Measurements from ENCODE around the gene PCDHA12.
"Not testable (repeated sequence)": the region's sequence is repeated elsewhere in the genome, so short reads cannot be mapped to it uniquely, and the experiment has no call there.

PCDHA12 gene

GRCh38 chr5:140862441-140863295 lies 12.4 kb upstream of the PCDHA12 start:
- DNase-seq: no peak

GRCh38 chr5:140868721-140869554 lies 6.2 kb upstream of the PCDHA12 start, which contains the start of gene PCDHA11:
PCDHA11 (plus strand) TSS chr5:140868957; CDS start chr5:140869104, 147 bp downstream.
- no peak for DNase-seq

DNA sequence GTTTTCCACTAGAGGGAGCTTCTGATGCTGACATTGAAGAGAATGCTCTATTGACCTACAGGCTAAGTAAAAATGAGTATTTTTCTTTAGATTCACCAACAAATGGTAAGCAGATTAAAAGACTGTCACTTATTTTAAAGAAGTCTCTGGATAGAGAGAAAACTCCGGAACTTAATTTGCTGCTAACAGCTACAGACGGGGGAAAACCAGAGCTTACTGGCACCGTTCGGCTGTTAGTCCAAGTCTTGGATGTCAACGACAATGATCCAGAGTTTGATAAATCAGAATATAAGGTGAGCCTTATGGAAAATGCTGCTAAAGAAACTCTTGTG lies 5.6 kb upstream of the PCDHA12 start:
- no peak for DNase-seq

DNA sequence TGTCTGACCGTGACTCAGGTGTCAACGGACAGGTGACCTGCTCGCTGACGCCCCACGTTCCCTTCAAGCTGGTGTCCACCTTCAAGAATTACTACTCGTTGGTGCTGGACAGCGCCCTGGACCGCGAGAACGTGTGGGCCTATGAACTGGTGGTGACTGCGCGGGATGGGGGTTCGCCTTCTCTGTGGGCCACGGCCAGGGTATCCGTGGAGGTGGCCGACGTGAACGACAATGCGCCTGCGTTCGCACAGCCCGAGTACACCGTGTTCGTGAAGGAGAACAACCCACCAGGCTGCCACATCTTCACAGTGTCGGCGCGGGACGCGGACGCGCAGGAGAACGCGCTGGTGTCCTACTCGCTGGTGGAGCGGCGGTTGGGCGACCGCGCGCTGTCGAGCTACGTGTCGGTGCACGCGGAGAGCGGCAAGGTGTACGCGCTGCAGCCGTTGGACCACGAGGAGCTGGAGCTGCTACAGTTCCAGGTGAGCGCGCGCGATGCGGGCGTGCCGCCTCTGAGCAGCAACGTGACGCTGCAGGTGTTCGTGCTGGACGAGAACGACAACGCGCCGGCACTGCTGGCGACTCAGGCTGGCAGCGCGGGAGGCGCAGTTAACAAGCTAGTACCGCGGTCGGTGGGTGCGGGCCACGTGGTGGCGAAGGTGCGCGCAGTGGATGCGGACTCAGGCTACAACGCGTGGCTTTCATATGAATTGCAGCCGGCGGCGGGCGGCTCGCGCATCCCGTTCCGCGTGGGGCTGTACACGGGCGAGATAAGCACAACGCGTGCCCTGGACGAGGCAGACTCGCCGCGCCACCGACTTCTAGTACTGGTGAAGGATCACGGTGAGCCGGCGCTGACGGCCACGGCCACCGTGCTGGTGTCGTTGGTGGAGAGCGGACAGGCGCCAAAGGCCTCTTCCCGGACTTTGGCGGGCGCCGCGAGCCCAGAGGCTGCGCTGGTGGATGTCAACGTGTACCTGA lies 4.6 kb upstream of the PCDHA12 start:
- no peak for DNase-seq

GRCh38 chr5:140876541-140877261 lies 1.6 kb downstream of the PCDHA12 start:
- not testable (repeated sequence) for DNase-seq

DNA sequence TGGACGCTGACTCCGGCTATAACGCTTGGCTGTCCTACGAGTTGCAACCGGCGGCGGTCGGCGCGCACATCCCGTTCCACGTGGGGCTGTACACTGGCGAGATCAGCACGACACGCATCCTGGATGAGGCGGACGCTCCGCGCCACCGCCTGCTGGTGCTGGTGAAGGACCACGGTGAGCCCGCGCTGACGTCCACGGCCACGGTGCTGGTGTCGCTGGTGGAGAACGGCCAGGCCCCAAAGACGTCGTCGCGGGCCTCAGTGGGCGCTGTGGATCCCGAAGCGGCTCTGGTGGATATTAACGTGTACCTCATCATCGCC lies 2.1 kb downstream of the PCDHA12 start:
- DNase-seq: no peak

DNA sequence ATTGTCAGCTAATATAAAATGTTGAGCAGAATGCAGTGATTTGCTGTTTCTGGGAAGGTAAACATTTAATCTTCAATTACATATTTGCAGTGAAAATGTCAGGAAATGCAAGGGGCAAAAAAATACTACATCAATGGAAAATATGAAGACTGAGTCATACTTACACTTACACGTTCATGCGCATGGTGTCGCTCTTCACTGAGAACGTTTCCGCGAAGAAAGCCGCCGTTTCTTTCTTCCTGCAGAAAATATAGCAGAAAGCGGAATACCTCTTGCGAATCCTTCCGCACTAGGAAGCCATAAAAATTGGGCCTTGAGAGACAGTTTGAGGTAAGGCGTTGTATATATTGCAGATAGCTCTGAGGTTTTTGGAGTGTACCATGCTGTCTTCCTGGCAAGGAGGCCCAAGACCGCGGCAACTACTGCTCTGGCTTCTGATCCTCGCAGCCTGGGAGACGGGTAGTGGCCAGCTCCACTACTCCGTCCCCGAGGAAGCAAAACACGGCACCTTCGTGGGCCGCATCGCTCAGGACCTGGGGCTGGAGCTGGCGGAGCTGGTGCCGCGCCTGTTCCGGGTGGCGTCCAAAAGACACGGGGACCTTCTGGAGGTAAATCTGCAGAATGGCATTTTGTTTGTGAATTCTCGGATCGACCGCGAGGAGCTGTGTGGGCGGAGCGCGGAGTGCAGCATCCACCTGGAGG lies 6.9 kb downstream of the PCDHA12 start, which contains the start of gene PCDHA13:
TSS of gene PCDHA13 (plus strand) at position 236 of the 702 bp plus-strand sequence. CDS start at position 381, 145 bp downstream.
- no peak for DNase-seq

DNA sequence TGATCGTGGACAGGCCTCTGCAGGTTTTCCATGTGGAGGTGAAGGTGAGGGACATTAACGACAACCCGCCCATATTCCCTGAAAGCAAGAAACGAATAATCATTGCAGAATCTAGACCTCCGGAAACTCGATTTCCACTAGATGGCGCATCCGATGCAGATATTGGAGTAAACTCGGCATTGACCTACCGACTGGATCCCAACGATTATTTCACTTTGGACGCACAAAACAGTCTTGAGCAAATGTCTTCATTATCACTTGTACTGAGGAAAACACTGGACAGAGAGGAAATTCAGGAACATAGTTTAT lies 7.4 kb downstream of the PCDHA12 start:
- DNase-seq: no peak

GRCh38 chr5:140883373-140883772 lies 8.3 kb downstream of the PCDHA12 start:
- no peak for DNase-seq

GRCh38 chr5:140883927-140884697 lies 9.0 kb downstream of the PCDHA12 start:
- DNase-seq: no peak

- no peak for DNase-seq
Measured at GRCh38 chr5:140916325-140916724, 41.2 kb downstream of the PCDHA12 start.

DNA sequence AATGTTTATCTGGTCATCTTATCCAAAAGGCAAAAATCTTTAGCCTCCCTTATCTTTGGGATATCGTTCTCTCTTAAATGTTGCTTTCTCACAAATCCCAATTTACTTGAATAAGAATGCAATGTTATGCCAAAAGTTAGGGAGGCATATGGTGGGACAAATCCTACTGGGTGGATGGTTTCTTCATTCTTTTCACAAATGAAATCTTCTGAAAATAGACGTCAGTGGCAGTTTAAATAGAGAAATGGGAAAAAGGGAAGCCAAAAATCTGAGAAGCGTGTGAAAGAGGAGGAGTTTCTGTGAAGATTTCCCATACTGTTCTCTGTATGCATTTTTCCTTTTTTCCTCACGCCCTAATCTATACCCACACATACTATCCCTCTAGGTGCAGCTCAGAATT lies 48.5 kb downstream of the PCDHA12 start:
- DNase-seq: no peak

DNA sequence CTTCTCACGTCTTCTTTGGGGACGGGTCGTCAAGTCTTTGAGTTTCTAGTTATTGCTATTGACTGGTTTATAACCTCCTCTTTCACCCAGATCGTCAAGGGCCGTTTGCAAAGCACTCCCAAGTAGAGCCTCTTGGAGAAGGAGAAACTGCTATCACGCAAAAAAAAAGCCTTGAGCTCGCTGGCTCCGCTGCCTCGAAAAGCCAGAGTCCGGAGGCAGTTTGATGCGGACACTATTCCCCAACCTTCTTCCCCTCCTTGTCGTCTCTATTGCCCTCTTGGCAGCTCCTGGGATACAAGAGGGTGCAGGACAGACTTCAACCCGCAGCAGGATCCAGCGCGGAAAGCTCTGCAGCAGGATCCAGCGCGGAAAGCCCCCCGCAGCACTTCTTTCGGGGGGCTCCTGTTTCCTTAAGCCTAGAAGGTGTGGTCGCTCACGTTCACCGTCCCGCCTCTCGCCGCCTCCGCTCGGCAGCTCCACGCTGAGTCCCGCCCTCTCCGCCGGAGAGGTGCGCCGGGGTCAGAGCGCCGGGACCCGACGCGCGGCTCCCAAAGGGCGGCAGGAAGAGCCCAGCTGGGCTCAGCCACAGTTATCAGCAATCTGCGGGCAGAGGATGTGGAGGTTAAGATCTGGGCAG lies 50.8 kb downstream of the PCDHA12 start, which contains the start of gene PCDHAC1:
TSS of gene PCDHAC1 (plus strand) at position 494 of the 637 bp plus-strand sequence. CDS start 594 bp downstream, outside the sequence.
- DNase-seq: no peak

- no peak for DNase-seq
Measured at GRCh38 chr5:140926443-140927227, 51.5 kb downstream of the PCDHA12 start.

DNA sequence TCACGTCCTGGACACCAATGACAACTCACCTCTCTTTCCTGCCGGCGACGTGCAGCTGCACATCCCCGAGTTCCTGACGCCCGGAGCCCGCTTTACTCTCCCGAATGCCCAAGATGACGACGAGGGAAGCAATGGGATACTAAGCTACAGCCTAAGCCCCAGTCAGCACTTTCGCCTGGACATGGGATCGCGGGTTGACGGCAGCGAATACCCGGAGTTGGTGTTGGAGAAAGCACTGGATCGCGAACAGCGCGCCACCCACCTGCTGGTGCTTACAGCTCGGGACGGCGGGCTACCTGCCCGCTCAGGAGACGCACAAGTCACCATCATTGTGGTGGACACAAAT lies 52.1 kb downstream of the PCDHA12 start:
- DNase-seq: no peak

All from activated CD4-positive, CD25-positive, alpha-beta regulatory T cell (primary cell).